GM19351 (cell line): ENCODE data around the gene IFNGR2.
A peak's percentile ranks its signal among the peaks of the same experiment; 100 is the strongest.
"Not testable (repeated sequence)": the region's sequence is repeated elsewhere in the genome, so short reads cannot be mapped to it uniquely, and the experiment has no call there.

Source experiments
- ATAC-seq: cut with Tn5 transposase; IDR thresholded peaks from one replicate; pipeline ENCODE4 v1.9.1; 2021; ENCODE audit warnings: mild to moderate bottlenecking, moderate library complexity; ENCODE audit not compliant: unreplicated experiment

IFNGR2 gene

DNA sequence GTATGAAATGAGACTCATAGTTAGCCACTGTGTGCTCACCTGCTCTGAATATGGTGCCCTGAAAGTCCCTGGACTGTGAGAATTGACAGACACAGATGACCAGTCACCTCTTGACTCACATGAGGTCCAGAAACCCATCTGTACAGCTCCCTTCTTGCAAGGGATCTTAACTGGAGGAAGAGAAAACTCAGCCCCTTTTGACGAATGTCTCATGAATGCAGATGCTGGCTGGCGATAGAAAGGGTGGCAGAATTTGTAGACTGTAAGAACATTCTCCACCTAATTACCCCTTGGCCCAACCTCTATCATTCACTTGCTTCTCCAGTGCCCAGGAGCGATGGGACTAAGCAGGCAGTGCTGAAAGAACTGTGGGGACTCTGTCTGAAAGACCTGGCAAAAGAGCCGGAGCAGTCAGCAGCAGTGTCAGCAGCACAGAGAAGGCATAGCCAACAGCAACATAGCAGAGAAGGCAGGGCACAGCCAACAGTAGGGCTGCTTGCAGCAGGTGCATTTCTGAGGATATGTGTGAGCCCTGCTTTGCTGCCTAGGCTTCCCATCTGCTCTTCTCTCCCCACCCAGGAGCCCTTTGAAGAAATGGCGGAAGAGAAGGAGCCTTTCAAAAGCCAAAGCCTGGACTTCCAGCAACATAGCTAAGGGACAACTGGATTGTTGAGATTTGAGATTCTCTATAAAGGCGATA lies 25.8 kb upstream of the IFNGR2 start:
- no peak for ATAC-seq

GRCh38 chr21:33378081-33378480 lies 25.1 kb upstream of the IFNGR2 start:
- ATAC-seq: no peak

DNA sequence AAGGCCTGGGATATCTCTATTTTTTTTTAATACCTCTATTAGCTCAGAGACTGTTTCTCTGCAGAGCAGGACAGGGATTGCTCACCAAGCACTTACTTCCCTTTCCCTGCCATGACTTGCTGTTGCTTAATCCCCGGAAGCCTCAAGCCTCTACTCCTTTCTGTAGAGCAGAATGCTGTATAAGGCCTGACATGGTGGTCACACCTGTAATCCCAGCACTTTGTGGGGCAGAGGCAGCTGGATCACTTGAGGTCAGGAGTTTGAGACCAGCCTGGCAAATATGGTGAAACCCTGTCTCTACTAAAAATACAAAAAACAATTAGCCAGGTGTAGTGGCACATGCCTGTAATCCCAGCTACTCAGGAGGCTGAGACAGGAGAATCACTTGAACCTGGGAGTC lies 23.3 kb upstream of the IFNGR2 start:
- not testable (repeated sequence) for ATAC-seq

DNA sequence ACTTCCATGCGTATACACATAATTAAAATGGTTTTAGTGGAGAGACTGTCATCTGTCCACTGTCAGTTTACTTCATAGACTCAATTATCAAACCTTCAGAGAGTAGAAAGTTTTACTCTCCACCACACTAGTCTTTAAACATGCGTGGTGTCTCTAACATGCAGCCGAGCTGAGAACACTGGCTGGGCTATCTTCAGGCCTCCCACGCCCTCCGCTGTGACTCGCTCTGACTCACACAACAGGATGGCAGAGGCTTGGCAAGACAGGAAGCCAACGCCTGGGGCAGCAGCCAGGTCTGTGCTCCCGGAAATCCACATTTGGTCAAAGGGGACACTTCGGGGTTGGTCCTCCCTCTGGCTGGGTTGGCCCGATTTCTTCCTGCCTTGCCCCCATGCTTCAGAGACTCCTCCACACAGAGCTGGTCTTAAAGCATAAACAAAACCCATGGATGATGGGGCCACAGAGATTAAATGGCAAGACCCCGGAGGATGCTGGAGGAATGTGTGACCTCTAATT lies 22.7 kb upstream of the IFNGR2 start:
- ATAC-seq: peak; percentile 48

- ATAC-seq: not testable (repeated sequence)
Measured at GRCh38 chr21:33381381-33381780, 21.8 kb upstream of the IFNGR2 start.

GRCh38 chr21:33383056-33383888 lies 19.9 kb upstream of the IFNGR2 start:
- peak; percentile 70 for ATAC-seq

- no peak for ATAC-seq
Measured at GRCh38 chr21:33384841-33385331, 18.3 kb upstream of the IFNGR2 start.

- no peak for ATAC-seq
Measured at GRCh38 chr21:33386222-33386784, 16.9 kb upstream of the IFNGR2 start.

GRCh38 chr21:33387294-33387693 lies 15.9 kb upstream of the IFNGR2 start:
- ATAC-seq: no peak

GRCh38 chr21:33388188-33388587 lies 15.0 kb upstream of the IFNGR2 start:
- ATAC-seq: no peak

- ATAC-seq: no peak
Measured at GRCh38 chr21:33390479-33390878, 12.7 kb upstream of the IFNGR2 start.

DNA sequence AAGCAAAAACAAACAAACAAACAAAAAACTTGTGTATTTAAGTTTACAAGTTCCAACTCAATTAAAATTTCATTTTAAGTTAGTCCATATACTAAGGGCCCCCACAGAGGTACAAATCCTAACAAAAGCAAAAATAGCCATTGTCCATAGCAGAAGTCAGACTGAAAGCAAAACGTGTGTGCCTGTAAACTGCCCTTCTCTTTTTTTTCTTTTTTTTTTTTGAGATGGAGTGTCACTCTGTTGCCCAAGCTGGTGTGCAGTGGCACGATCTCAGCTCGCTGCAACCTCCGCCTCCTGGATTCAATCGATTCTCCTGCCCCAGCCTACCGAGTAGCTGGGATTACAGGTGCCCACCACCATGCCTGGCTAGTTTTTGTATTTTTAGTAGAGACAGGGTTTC lies 11.6 kb upstream of the IFNGR2 start:
- ATAC-seq: no peak

DNA sequence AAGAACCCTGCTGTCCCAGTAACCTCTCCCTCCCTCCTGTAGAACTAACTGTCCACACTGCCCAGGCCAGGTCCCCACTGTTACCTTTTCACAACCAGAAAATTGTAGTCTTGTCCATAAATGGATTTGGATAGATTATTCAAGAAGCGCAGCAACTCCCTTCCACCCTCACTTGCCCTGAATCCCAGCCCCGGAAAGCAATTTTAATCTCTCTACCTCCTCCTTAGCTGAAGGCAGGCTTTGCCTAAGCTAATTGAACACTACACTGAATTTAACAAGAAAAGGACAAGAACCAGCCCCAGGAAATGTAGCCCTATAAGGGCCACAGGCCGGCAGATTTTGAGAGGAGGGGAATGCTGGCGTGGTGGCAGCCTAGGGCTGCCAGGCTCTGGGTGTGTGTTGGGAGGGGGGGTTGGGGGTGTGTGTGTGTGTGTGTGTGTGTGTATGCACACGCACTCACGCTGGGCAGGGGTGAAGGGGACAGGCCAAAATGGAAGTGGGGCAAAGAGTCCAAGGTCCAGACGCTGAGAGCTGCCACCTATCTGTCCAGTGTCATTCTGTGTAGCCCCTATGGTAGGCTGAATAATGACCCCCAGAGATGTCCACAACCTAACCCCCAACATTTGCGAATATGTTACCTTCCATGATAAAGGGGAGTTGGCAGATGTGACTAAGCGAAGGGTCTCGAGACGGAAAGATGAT lies 10.8 kb upstream of the IFNGR2 start:
- ATAC-seq: no peak

DNA sequence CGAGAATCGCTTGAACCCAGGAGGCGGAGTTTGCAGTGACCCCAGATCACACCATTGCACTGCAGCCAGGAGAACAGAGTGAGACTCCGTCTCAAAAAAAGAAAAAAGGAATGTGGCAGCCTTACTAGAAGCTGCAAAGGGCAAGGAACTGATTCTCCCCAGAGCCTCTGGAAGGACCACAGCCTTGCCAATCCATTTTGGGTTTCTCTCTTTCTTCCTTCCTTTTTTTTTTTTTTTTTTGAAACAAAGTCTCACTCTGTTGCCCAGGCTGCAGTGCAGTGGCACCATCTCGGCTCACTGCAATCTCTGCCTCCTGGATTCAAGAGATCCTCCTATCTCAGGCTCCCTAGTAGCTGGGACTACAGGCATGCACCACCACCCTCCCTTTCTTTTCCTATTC lies 9.9 kb upstream of the IFNGR2 start:
- no peak for ATAC-seq

DNA sequence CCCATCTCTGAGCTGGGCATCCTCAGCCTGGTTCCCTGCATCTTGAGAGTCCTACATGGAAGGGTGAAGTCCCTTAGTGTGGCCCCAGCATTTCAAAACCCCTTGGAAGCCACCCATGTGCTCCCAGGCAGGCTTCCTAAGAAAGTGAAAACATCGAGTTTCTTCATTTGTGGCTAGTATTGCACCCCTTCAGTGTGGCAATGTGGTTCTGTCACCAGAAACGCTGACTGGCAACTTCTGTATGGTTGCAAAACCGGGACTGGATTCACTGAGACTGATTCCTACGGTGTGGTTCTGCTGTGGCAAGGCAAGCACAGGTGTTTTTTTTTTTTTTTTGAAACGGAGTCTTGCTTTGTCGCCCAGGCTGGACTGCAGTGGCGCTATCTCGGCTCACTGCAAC lies 9.0 kb upstream of the IFNGR2 start:
- ATAC-seq: no peak

GRCh38 chr21:33395891-33396331 lies 7.3 kb upstream of the IFNGR2 start:
- no peak for ATAC-seq

GRCh38 chr21:33396436-33396835 lies 6.8 kb upstream of the IFNGR2 start:
- ATAC-seq: no peak

DNA sequence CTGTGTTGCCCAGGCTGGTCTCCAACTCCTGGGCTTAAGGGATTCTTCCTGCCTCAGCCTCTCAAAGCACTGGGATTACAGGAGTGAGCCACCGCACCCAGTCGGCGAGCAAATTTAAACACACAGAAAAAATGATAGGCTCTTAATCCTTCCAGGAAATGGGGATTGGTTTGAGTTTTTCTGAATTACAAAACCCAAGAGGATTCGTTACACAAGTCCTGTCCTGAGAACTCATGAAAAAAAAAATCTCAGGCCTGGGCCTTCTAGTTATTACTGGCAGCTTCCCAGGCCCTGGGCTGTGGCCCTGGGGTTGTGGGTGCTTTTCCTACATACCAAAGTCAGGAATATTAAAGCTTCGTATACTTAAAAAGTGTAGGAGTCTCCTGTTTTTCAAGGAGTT lies 6.3 kb upstream of the IFNGR2 start:
- no peak for ATAC-seq

DNA sequence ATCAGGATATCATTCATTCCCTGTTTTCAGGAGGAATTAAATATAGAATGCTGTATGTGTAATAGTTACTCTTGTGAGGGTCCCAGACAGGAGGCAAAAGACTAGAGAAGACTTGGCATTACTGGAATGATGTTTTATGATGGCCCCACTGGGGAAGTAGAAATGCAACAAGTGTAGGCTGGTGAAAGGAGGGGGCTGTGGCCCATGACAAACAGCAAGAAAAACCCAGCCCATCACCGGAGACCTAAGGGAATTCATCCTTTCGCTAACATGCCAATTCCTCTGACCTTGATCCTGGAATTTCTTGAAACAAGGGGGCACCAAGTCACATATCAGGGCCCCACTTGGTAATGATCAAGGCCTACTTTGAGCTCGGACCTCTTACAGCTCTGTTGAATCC lies 5.5 kb upstream of the IFNGR2 start:
- no peak for ATAC-seq

- ATAC-seq: no peak
Measured at GRCh38 chr21:33398361-33398760, 4.9 kb upstream of the IFNGR2 start.

DNA sequence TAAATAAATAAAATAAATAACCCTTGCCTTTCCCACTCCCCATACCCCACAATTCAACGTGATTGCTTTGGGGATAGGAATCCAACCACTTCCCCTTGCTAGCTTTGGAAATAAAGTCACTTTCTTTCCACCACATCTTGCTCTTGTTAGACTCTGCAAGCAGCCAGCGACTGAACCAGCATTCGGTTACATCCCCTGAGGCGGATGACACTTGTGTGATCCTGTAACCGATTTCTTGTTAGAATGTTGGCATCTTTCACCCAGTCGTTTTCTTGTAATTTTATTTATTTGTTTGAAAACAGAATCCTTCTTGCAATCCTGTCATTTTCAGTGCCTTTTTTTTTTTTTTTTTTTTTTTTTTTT lies 1.6 kb upstream of the IFNGR2 start:
- no peak for ATAC-seq
